HepG2 (cell line): ENCODE measurements around the gene ULK4. TPM values are rescaled to one million over a fixed set of nuclear protein-coding genes. Genes with fewer than 3 reads are reported as not detected.

Experiments
- ATF4 ChIP-seq, 2 experiments: fragments of 450-650 bp in 1 of 2; sonication (generic) in 1 of 2; formaldehyde crosslinking; IDR thresholded peaks; 2 replicates each; pipeline versions ENCODE4 v1.5.0 to v1.8.0; 2020 to 2022; ENCODE audit warnings: mild to moderate bottlenecking in 1 of 2, missing genetic modification reagents in 1 of 2
- CTCF ChIP-seq: sonication (generic); formaldehyde crosslinking; IDR thresholded peaks from 2 replicates; pipeline ENCODE4 v1.5.0; 2020; ENCODE audit warnings: mild to moderate bottlenecking, missing genetic modification reagents, moderate library complexity
- FOXO4 ChIP-seq: sonication (generic); formaldehyde crosslinking; conservative IDR thresholded peaks from 2 replicates; pipeline ENCODE4 v1.8.1; 2023; ENCODE audit warnings: missing genetic modification reagents
- GRHL1 ChIP-seq: sonication (generic); formaldehyde crosslinking; conservative IDR thresholded peaks from 2 replicates; pipeline ENCODE4 v1.8.0; 2022; ENCODE audit warnings: missing genetic modification reagents
- HMG20A ChIP-seq: IDR thresholded peaks from 2 replicates; pipeline ENCODE4 v1.6.1; 2016; ENCODE audit warnings: borderline replicate concordance
- KDM4B ChIP-seq: sonication (generic); formaldehyde crosslinking; IDR thresholded peaks from 2 replicates; pipeline ENCODE4 v1.4.0; 2020; ENCODE audit warnings: missing genetic modification reagents
- KLF9 ChIP-seq: IDR thresholded peaks from 2 replicates; pipeline ENCODE4 v1.6.1; 2016; ENCODE audit warnings: low read depth
- MXD4 ChIP-seq: IDR thresholded peaks from 2 replicates; pipeline ENCODE4 v1.6.1; 2016; ENCODE audit warnings: mild to moderate bottlenecking, missing biosample characterization, missing genetic modification reagents
- NRL ChIP-seq: sonication (generic); formaldehyde crosslinking; IDR thresholded peaks from 2 replicates; pipeline ENCODE4 v1.5.0; 2020; ENCODE audit warnings: missing genetic modification reagents, mild to moderate bottlenecking, moderate library complexity, borderline replicate concordance
- SMC3 ChIP-seq: IDR thresholded peaks from 2 replicates; pipeline ENCODE4 v1.6.1; 2011; ENCODE audit warnings: low read length, improper control_type of control experiment
- SNAPC4 ChIP-seq: sonication (generic); formaldehyde crosslinking; IDR thresholded peaks from 2 replicates; pipeline ENCODE4 v1.4.0; 2020; ENCODE audit warnings: mild to moderate bottlenecking, missing genetic modification reagents
- polyA plus RNA-seq, 8 experiments: library from polyadenylated mRNA; depleted of rRNA in 3 of 8; stranded (reverse) in 7 of 8; unstranded in 1 of 8; fragments of >200 nt; fragmentation: Illumina TruSeq in 4 of 8; extraction: Trizol in 4 of 8; gene quantifications; 2 replicates each; pipeline versions ENCODE4 v1.2.1 to v1.2.3, GENCODE V29; 2011 to 2016; ENCODE audit warnings: low read depth in 4 of 8, missing spikeins in 1 of 8, mixed read lengths in 1 of 8; ENCODE audit not compliant: insufficient read depth in 1 of 8
- total RNA-seq, 5 experiments: library from RNA; depleted of rRNA; stranded (reverse); fragments of >200 nt; fragmentation: Illumina TruSeq; extraction: Trizol; gene quantifications; 2 replicates each; pipeline ENCODE4 v1.2.3, GENCODE V29; 2016; ENCODE audit warnings: low read depth in 1 of 5

The ULK4 gene
- total and polyA plus RNA-seq, 2 of the 13 experiments (the other 11 are each of a cell fraction or from before 2014, with no cell fraction given) = 6.7 to 11.8 TPM

- TF ChIP-seq GRHL1 (no peak), SNAPC4 (CRISPR knock-in tag) (no peak), KDM4B (CRISPR knock-in tag) (no peak), ATF4 (CRISPR knock-in tag; IDR thresholded peaks at IDR 0.05) (no peak), MXD4 (CRISPR knock-in tag) (no peak), HMG20A (CRISPR knock-in tag) (no peak), KLF9 (CRISPR knock-in tag) (no peak), CTCF (CRISPR knock-in tag) (peak; percentile 68), FOXO4 (CRISPR knock-in tag) (no peak), SMC3 (peak; percentile 68), NRL (CRISPR knock-in tag) (no peak)
These were observed 80.6 kb downstream of the ULK4 start (continued) for GRCh38 chr3:41881233-41881821.
